Stimulated activated CD8-positive, alpha-beta memory T cell treated with anti-CD3 and anti-CD28 coated beads, Interleukin-15, amount 100 ng/mL, for 24 hours (primary cell): ENCODE data around the gene PIH1D1.

Experiments used
- DNase-seq: peaks from one replicate; pipeline ENCODE4 v3.0.0-alpha.2; 2020; ENCODE audit warnings: low read depth

Gene PIH1D1

DNA sequence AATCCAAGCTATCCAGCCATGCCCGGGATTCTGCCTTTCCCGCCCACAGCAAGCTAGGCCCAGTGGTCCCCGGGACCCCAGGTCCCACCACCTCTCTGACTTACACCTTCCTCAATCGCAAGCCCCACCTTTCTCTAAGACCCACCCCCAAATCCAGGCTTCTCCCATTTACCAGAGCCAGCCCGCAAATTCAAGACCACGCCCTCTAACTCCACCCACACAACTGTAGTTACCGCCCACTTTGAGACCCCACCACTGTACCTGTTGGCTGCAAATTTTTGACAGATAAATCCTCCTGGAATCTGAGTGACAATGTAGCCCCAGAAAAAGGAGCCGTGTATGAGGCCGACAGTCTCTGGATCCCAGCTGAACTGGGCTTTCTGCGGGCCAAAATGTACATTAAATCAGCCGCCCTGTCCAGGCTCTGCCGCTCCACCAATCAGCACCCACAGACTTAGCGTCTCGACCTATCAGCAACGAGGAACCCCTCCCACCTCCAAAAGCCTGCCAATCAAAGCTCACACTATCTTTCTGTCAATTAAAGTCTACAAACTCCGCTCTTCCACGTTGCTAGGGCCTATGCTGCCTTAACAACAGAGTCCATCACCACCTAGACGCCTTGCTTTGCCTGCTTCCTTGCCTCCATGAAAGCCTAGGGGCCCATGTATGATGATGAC lies 16.6 kb downstream of the PIH1D1 start:
- DNase-seq = no peak

DNA sequence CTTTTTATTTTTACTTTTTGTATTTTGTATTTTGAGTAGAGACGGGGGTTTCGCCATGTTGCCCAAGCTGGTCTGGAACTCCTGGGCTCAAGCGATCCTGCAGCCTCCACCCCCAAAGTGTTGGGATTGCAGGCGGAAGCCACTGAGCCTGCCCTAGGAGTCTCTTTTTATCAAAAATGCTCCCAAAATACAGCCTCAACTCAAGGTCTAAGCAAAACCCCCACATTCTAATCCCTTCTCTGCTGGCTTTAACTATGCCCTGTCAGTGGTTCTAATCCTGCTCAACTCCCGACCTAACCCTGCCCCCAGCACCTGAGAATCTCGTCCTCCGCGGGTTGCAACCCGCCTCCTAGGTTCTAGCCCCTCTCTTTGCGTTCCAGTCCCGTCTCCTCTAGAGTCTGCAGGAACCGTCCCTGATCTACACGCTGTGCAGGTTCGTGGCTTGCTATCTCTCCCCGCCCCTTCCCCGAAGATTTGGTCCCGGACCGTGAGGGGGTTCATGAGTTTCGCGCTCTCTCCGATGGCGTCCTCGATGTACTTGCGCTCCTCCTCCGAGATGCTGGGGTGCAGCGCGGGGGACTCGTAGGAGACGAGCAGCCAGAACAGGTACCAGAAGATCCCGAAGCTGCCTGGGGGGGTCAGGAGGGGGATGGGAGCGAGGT lies 18.2 kb downstream of the PIH1D1 start:
- no peak for DNase-seq

DNA sequence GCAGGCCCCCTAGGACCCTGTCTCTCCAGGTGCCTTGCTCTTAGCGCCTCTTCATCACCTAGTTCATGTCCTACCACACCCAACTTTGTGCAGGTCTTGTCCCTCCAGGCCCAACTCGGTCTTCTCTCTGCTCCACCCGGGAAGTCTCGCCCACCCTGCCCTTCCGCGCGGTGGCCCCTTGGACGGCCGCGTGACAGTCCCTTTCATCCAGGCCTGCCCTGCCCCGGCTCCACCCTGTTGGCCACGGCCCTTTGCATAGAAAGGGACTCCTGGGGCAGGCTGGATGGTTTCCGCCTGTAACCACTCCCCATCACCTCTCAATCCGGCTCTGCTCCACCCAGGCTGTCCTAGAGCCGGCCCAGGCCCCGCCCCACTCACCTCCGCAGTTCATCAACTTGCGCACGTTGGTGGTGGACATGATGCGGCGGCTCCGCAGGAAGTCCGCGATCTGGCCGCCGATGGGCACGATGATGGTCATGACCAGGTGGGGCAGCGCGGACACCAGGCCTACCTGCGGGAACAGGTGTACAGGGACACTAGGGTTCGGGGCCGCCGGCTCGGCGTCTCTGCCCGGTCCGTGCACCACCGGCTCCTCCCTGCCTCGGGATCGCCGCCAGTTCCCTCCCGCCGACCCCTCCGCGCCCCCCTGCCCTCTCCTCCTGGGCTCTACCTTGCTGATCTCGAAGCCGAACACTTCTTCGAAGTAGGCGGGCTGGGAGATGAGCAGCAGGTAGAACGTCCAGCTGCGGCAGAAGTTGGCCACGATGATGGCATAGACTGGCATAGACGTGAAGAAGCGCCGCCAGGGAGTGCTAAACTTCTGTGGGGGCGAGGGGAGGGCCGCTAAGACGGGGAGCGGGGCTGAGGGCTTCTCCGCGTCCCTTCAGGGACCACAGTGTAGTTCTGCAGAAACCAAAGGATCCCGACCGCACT lies 19.2 kb downstream of the PIH1D1 start:
- DNase-seq = no peak

DNA sequence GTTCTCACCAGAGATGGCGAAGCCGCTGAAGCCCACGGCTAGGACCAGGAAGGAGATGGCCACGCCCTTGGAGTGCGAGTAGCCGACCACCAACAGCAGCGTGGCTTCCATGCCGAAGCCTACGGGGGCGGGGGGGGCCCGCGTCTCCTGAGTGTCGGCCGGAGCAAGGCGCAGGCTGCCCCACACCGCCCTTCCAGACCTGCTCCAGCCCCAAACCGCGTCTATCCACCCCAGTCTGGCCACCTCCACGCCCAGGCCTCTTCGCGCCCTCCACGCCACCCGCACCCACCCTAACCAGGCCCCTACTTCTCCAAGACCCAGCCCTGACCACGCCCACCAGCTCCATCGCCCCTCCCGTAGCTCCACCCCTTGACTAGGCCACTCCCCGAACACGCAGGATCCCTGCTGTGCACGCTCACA lies 20.3 kb downstream of the PIH1D1 start:
- DNase-seq = no peak

GRCh38 chr19:49430678-49431329 lies 20.8 kb downstream of the PIH1D1 start:
- DNase-seq = no peak

GRCh38 chr19:49430172-49430677 lies 21.4 kb downstream of the PIH1D1 start:
- no peak for DNase-seq

DNA sequence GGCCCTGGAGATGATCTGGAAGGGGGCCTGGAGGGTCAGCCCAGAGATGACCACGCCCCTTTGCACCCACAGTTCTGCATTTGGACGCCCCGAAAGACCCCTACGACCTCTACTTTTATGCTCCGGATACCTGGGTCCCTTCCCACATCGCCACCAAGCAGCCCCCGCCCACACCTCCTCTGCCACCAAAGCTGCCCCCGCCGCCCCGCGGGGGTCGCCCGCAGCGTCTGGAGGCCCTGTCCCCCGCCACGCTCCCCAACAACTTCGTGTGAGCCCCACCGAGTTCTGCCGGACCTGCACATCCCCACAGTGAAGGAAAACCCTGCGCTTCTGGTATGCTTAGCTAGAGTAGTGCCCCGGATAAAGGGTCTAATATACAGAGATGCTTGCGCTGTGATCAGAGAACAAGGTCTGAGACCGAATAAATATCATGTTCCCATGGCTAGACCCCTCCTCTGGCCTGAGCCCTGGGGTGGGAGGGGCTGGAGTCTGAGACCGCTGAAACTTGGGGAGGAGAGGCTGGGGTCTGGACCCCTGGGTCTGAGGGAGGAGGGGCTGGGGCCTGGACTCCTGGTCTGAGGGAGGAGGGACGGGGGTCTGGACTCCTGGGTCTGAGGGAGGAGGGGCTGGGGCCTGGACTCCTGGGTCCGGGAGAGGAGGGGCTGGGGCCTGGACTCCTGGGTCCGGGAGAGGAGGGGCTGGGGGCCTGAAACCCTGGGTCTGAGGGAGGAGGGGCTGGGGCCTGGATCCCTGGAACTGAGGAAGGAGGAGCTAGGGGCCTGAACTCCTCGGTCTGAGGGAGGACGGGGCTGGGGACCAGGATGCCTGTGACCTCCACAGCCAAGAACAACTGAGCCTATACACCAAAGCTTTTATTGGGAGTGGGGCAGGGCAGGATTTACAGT lies 22.8 kb downstream of the PIH1D1 start:
- DNase-seq = no peak

DNA sequence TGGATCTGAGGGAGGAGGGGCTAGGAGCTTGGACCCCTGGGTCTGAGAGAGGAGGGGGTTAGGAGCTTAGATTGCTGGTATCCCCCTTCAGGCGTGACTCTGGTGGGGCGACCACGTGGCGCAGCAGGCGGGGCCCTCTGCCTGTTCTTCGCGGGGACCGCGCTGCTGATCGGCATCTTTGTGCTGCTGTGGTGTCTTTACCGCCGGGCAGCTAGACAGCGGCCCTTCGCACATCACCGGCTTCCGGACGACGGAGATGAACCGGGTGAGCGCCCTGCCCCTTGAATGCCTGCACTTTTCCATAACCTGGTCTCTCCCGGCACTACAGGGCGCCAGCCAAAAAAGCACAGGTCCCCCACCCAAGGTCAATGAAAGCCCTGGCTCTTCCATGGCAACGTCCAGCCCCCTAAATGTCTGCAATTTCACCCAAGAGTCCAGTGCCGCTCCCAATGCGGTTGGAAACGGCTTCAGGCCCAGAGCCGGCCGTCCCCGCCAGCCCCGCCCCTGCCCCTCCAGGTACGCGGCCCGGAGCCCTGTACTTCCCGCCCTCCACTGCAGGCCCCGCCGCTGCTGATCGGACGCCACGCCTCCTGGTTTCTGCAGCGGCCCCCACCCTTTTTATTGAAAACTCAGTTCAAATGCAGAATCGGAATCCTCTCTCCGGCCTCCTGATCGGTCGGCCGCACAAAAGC lies 23.6 kb downstream of the PIH1D1 start:
- DNase-seq = no peak

- DNase-seq = no peak
Observed at GRCh38 chr19:49427339-49427738, 24.3 kb downstream of the PIH1D1 start.

- DNase-seq = no peak
Observed at GRCh38 chr19:49425922-49426592, 25.6 kb downstream of the PIH1D1 start.

DNA sequence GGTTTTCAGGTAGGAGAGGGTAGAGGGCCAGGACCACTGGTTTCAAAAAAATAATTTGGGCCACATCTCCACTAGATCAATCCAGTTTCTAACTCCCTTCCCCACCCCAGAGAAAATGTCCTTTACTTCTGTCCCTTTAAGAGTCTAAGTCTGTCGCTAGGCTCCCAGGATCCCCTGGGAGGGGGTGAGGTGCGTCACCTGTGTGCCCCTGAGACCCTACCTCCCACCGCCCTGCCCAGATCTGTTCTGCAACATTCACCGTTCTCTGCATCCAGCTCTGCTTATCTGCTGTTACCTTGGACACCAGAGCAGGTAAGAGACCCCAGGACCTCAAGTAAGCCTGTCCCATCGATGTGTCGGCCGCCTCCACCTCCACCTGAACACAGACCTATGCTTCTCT lies 26.4 kb downstream of the PIH1D1 start, which contains the start of gene GFY:
GFY (plus strand) TSS at position 211 of the 400 bp plus-strand sequence. CDS start 1,043 bp downstream, outside the sequence.
- DNase-seq = no peak

DNA sequence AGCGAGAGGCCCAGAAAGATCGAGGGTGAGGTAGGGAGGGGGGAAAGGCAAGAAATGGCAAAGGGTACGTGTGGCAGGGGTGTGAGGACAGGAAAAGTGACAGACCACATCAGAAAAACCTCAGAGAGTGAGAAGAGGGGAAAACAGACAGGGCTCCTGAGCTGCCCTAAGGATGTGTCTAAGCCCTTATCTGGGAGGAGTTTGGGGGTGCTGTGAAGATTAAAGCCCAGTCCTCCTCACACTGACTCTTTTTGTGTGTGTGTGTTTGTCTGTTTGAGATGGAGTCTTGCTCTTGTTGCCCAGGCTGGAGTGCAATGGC lies 27.7 kb downstream of the PIH1D1 start:
- DNase-seq = no peak

- no peak for DNase-seq
Observed at GRCh38 chr19:49423071-49423984, 28.3 kb downstream of the PIH1D1 start, which contains the start of gene PTH2. Gene PTH2, minus strand, starts transcription at chr19:49423441. Its CDS starts 102 bp downstream, at chr19:49423339.

- DNase-seq = no peak
Observed at GRCh38 chr19:49422407-49423070, 29.1 kb downstream of the PIH1D1 start.

GRCh38 chr19:49421878-49422202 lies 29.8 kb downstream of the PIH1D1 start:
- DNase-seq = no peak

- DNase-seq = no peak
Observed at GRCh38 chr19:49421039-49421877, 30.4 kb downstream of the PIH1D1 start.

GRCh38 chr19:49420227-49420626 lies 31.4 kb downstream of the PIH1D1 start:
- DNase-seq = no peak
